Measurements from ENCODE around the gene CEP152.

GRCh38 chr15:48850648-48851047 is 39.8 kb upstream of the CEP152 start:
- TF ChIP-seq CTCF (IDR thresholded peaks at IDR 0.05), result no peak
- TF ChIP-seq EZH2phosphoT487 (IDR thresholded peaks at IDR 0.05), result no peak
- TF ChIP-seq EZH2 (IDR thresholded peaks at IDR 0.05), result no peak

Measured in neural progenitor cell (in vitro differentiated cells).